Ishikawa (cell line): ENCODE measurements around the gene EHD1.
A peak's percentile ranks its signal among the peaks of the same experiment; 100 is the strongest.

Source experiments
- CEBPB ChIP-seq: IDR thresholded peaks from 2 replicates; pipeline ENCODE4 v1.6.1; 2012
- CREB1 ChIP-seq: IDR thresholded peaks from 2 replicates; pipeline ENCODE4 v1.6.1; 2012; ENCODE audit warnings: low read depth
- EGR1 ChIP-seq: IDR thresholded peaks from 2 replicates; pipeline ENCODE4 v1.6.1; 2012
- EP300 ChIP-seq: IDR thresholded peaks from 2 replicates; pipeline ENCODE4 v1.6.1; 2012; ENCODE audit warnings: borderline replicate concordance
- FOXM1 ChIP-seq: IDR thresholded peaks from 2 replicates; pipeline ENCODE4 v1.6.1; 2012; ENCODE audit warnings: low read depth, borderline replicate concordance
- NFIC ChIP-seq: IDR thresholded peaks from 2 replicates; pipeline ENCODE4 v1.6.1; 2012
- RAD21 ChIP-seq: IDR thresholded peaks from 2 replicates; pipeline ENCODE4 v1.6.1; 2012; ENCODE audit warnings: low read depth
- TAF1 ChIP-seq: IDR thresholded peaks from 2 replicates; pipeline ENCODE4 v1.6.1; 2012; ENCODE audit warnings: low read depth, mild to moderate bottlenecking
- TCF12 ChIP-seq: IDR thresholded peaks from 2 replicates; pipeline ENCODE4 v1.6.1; 2012; ENCODE audit warnings: low read depth
- TEAD4 ChIP-seq: IDR thresholded peaks from 2 replicates; pipeline ENCODE4 v1.6.1; 2012
- YY1 ChIP-seq: IDR thresholded peaks from 2 replicates; pipeline ENCODE4 v1.6.1; 2012; ENCODE audit warnings: low read depth
- ZBTB7A ChIP-seq: IDR thresholded peaks from 2 replicates; pipeline ENCODE4 v1.6.1; 2012; ENCODE audit warnings: low read depth
- TF ChIP-seq, protein P1 (sequence below): IDR thresholded peaks from 2 replicates; pipeline ENCODE4 v1.6.1; 2012
- TF ChIP-seq, protein P2 (sequence below): IDR thresholded peaks from 2 replicates; pipeline ENCODE4 v1.6.1; 2012
- TF ChIP-seq, protein P3 (sequence below): IDR thresholded peaks from 2 replicates; pipeline ENCODE4 v1.6.1; 2012; ENCODE audit warnings: low read depth, mild to moderate bottlenecking

Gene EHD1

DNA sequence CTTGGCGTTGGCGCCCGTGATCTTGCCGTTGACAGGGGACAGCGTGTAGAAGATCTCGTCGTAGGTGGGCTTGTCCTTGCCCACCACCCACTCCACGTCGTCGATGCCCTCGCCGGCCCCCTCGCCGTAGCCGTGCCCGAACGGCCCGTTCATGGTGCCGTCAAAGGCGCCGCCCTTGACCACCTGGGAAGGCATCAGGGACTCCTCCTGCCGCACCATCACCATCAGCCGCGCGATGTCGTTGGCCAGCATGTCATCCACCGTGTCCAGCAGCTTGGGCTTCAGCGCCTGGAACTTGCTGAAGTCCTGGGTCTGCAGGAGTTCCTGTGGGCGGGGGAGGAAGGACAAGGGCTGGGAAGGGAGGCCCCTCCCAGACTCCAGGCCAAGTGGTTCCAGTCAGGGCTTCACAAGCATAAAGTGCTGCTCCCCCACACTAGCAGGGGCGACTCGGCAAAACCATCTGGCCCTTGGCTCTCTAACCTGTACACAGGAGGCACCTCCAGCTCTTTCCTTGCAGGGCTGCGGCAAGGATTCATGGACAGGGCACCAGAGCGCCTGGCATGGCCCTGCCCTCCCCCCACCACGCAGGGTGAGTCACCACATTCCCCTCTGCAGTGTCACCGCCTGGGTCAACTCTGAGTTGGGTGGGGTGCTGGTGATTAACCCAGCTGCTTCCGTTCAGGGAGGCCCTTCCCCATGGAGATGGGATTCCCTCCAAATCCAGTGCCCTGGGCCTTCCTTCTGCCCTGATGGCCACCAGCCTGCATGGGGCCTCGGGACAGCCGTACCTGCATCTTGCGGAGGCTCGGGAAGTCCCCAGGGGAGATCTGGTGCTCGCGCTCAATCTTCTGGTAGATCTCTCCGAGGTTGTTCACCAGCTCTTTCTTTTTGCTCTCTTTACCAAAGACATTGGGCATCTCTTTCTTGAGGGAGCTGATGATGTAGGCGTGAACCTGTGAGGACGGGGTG, 23.6 kb downstream of the EHD1 start:
- TF ChIP-seq CEBPB (peak; percentile 56; the same call in 1 of the 2 replicates), CREB1 (no peak), NFIC (peak; percentile 87), EGR1 (no peak), YY1 (peak; percentile 47), ZBTB7A (0 out of 2 replicates have a peak, but pooled peaks have one; percentile 45), EP300 (peak; percentile 90), RAD21 (peak; percentile 38; the same call in 1 of the 2 replicates), TEAD4 (peak; percentile 99), TCF12 (peak; percentile 94), FOXM1 (peak; percentile 69; the same call in 1 of the 2 replicates), TAF1 (no peak)
- TF ChIP-seq, protein P1, sequence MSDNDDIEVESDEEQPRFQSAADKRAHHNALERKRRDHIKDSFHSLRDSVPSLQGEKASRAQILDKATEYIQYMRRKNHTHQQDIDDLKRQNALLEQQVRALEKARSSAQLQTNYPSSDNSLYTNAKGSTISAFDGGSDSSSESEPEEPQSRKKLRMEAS, result peak; percentile 87
- TF ChIP-seq, protein P2, sequence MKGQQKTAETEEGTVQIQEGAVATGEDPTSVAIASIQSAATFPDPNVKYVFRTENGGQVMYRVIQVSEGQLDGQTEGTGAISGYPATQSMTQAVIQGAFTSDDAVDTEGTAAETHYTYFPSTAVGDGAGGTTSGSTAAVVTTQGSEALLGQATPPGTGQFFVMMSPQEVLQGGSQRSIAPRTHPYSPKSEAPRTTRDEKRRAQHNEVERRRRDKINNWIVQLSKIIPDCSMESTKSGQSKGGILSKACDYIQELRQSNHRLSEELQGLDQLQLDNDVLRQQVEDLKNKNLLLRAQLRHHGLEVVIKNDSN, result peak; percentile 45; the same call in 1 of the 2 replicates
- TF ChIP-seq, protein P3, sequence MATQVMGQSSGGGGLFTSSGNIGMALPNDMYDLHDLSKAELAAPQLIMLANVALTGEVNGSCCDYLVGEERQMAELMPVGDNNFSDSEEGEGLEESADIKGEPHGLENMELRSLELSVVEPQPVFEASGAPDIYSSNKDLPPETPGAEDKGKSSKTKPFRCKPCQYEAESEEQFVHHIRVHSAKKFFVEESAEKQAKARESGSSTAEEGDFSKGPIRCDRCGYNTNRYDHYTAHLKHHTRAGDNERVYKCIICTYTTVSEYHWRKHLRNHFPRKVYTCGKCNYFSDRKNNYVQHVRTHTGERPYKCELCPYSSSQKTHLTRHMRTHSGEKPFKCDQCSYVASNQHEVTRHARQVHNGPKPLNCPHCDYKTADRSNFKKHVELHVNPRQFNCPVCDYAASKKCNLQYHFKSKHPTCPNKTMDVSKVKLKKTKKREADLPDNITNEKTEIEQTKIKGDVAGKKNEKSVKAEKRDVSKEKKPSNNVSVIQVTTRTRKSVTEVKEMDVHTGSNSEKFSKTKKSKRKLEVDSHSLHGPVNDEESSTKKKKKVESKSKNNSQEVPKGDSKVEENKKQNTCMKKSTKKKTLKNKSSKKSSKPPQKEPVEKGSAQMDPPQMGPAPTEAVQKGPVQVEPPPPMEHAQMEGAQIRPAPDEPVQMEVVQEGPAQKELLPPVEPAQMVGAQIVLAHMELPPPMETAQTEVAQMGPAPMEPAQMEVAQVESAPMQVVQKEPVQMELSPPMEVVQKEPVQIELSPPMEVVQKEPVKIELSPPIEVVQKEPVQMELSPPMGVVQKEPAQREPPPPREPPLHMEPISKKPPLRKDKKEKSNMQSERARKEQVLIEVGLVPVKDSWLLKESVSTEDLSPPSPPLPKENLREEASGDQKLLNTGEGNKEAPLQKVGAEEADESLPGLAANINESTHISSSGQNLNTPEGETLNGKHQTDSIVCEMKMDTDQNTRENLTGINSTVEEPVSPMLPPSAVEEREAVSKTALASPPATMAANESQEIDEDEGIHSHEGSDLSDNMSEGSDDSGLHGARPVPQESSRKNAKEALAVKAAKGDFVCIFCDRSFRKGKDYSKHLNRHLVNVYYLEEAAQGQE, result no peak

DNA sequence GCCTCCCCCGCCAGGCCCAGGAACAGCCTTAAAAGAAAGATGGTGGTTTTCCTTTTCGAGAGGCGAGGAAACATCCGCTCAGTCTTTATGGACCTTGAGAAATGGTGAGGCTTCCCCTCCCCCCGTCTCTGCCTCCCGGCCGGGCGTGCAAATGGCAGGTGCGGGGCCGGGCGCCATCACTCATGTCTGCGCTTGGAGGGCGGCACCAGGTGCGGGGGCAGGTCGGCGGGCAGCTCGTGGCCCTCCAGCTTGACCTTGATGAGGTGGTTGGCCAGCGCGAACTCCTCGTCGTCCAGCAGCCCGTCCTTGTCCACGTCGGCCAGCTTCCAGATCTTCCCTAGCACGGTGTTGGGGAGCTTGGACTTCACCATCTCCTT, 24.3 kb downstream of the EHD1 start:
- no peak for TF ChIP-seq TCF12
- no peak for TF ChIP-seq NFIC
- TF ChIP-seq ZBTB7A, result no peak
- TF ChIP-seq, protein P1, result no peak
- TF ChIP-seq, protein P2, result no peak
- no peak for TF ChIP-seq EGR1
- no peak for TF ChIP-seq CREB1
- TF ChIP-seq TEAD4, result no peak
- TF ChIP-seq CEBPB, result no peak
- TF ChIP-seq YY1, result no peak
- TF ChIP-seq, protein P3, result no peak
- no peak for TF ChIP-seq RAD21
- no peak for TF ChIP-seq TAF1
- no peak for TF ChIP-seq EP300
- no peak for TF ChIP-seq FOXM1

DNA sequence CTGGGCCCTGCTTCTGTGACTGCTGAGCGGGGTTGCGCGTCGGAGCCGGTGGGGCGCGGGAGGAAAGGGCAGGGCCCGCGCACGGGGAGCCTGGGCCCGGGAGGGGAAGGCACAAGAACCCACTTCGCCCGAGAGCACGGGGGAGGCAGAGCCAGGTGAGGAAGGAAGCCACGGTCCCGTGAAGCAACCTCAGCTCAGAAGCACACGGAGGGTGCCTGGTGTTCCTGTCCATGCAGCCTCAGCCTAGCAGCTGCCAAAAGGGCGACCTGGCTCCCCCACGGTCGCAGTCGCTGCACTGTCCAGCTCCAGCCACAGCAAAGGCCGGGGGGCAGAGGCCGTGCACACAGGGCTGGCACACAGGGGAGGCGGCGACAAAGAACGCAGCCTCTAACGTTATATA, 24.7 kb downstream of the EHD1 start:
- TF ChIP-seq, protein P2, result no peak
- TF ChIP-seq CREB1, result no peak
- TF ChIP-seq, protein P3, result no peak
